ENCODE measurements around the gene KHNYN. TPM values are rescaled to one million over a fixed set of nuclear protein-coding genes. Genes with fewer than 3 reads are reported as not detected.
"Not testable (repeated sequence)": the region's sequence is repeated elsewhere in the genome, so short reads cannot be mapped to it uniquely, and the experiment has no call there.

Gene KHNYN
- total RNA-seq, 4 donors from 2014 or later, result 16.5 to 88.6 (median 66.1) TPM

- intact Hi-C loops (cut with DNase I; ENCODE audit: low total_unique reads), result no loop called here
- Histone ChIP-seq H3K9me3 (no peaks in the 10 kb centered on the region), H3K36me3 (no peaks in the 10 kb centered on the region), H3K27me3 (no peaks in the 10 kb centered on the region), H3K4me1 (peaks cover 6 to 10% of the 10 kb centered on the region in 2 donors), H3K4me3 (peak within 1 kb of the TSS; percentile 55 to 83), H3K27ac (peak within 1 kb of the TSS; percentile 99 to 100)
- TF ChIP-seq POLR2A (IDR thresholded peaks at IDR 0.05) (peak; percentile 87 to 93), CTCF (IDR thresholded peaks at IDR 0.05) (peak in 2 of 4 experiments; percentile 3 to 16)
- DNase-seq, result peak; percentile 97 to 99
Measured at GRCh38 chr14:24442240-24443052, 12.7 kb downstream of the KHNYN start, which contains the start of gene SDR39U1. Gene SDR39U1 (minus strand): TSS chr14:24442776. CDS start chr14:24442769, 7 bp downstream.

- TF ChIP-seq POLR2A (IDR thresholded peaks at IDR 0.05) (no peak), CTCF (IDR thresholded peaks at IDR 0.05) (no peak)
- H3K4me3 ChIP-seq, result peak overlapping the region; percentile 55 to 83
- no peaks in the 10 kb centered on the region for H3K36me3 ChIP-seq
- H3K27ac ChIP-seq, result peak overlapping the region; percentile 99 to 100
- peaks cover 6 to 10% of the 10 kb centered on the region in 2 donors for H3K4me1 ChIP-seq
- DNase-seq, result no peak
- intact Hi-C loops (cut with DNase I; ENCODE audit: low total_unique reads), result no loop called here
- no peaks in the 10 kb centered on the region for H3K9me3 ChIP-seq
- H3K27me3 ChIP-seq, result no peaks in the 10 kb centered on the region
Measured at GRCh38 chr14:24443053-24443665, 13.4 kb downstream of the KHNYN start.

- H3K27me3 ChIP-seq; H3K4me3 ChIP-seq; H3K4me1 ChIP-seq; intact Hi-C loops (cut with DNase I; ENCODE audit: low total_unique reads); H3K9me3 ChIP-seq; H3K36me3 ChIP-seq; DNase-seq; H3K27ac ChIP-seq: not testable (repeated sequence)
Measured at GRCh38 chr14:24450828-24451227, 21.1 kb downstream of the KHNYN start.

GRCh38 chr14:24456980-24457379 lies 27.2 kb downstream of the KHNYN start:
- intact Hi-C loops (cut with DNase I; ENCODE audit: low total_unique reads), result no loop called here
- H3K4me3 ChIP-seq, result no peak overlapping the region
- no peaks in the 10 kb centered on the region for H3K9me3 ChIP-seq
- H3K27ac ChIP-seq, result no peak overlapping the region
- no peak for DNase-seq
- no peaks in the 10 kb centered on the region for H3K27me3 ChIP-seq
- H3K4me1 ChIP-seq, result no peaks in the 10 kb centered on the region
- TF ChIP-seq POLR2A (IDR thresholded peaks at IDR 0.05), result no peak
- TF ChIP-seq CTCF (IDR thresholded peaks at IDR 0.05), result no peak
- no peaks in the 10 kb centered on the region for H3K36me3 ChIP-seq

GRCh38 chr14:24458736-24459135 lies 29.0 kb downstream of the KHNYN start:
- DNase-seq, result no peak
- no peaks in the 10 kb centered on the region for H3K4me1 ChIP-seq
- intact Hi-C loops (cut with DNase I; ENCODE audit: low total_unique reads), result no loop called here

More at GRCh38 chr14:24458736-24459135, 29.0 kb downstream of the KHNYN start:
- Histone ChIP-seq H3K9me3 (no peaks in the 10 kb centered on the region), H3K27me3 (no peaks in the 10 kb centered on the region), H3K27ac (no peak overlapping the region), H3K36me3 (no peaks in the 10 kb centered on the region), H3K4me3 (no peak overlapping the region)
- TF ChIP-seq CTCF (IDR thresholded peaks at IDR 0.05) (no peak), POLR2A (IDR thresholded peaks at IDR 0.05) (no peak)
